Caco-2 (cell line): ENCODE results near the gene APLNR. TPM values are rescaled to one million over a fixed set of nuclear protein-coding genes. Genes with fewer than 3 reads are reported as not detected.

Experiments
- BruUV-seq: library from RNA; stranded (reverse); fragments of 400-500 nt; replicated peaks from 2 replicates; lab custom pipeline; 2021; lab: Mats Ljungman, UMichigan
- CTCF ChIA-PET: fragments of 300-600 bp; sonication (Branson Sonifier 250); formaldehyde crosslinking; loops from one replicate; lab custom pipeline; 2022; ENCODE audit warnings: antibody characterized with exemption; lab: Charles Lee
- POLR2A ChIA-PET: fragments of 300-600 bp; sonication (Branson Sonifier 250); formaldehyde crosslinking; loops from one replicate; lab custom pipeline; 2022; ENCODE audit warnings: antibody characterized with exemption; lab: Charles Lee
- DNase-seq, 2 experiments: peaks; one replicate each; pipeline versions ENCODE4 v3.0.0 to v3.0.0-alpha.2; 2020 to 2022
- H3K27me3 ChIP-seq: replicated peaks from 2 replicates; pipeline ENCODE4 v1.6.0; 2011; ENCODE audit warnings: low read length; ENCODE audit not compliant: control insufficient read depth, insufficient read depth
- H3K36me3 ChIP-seq: 2 replicates; pipeline ENCODE4 v1.5.1; 2011; ENCODE audit warnings: low read length; ENCODE audit not compliant: control insufficient read depth, insufficient read depth
- H3K4me1 ChIP-seq: fragments of 250-450 bp; sonication (Bioruptor Pico); 2 replicates; pipeline ENCODE4 v1.5.1; 2020; ENCODE audit warnings: mild to moderate bottlenecking
- H3K4me3 ChIP-seq: 2 replicates; pipeline ENCODE4 v1.5.1; 2011; ENCODE audit warnings: low read depth, mild to moderate bottlenecking, control low read depth, low read length
- H3K9me3 ChIP-seq: fragments of 250-450 bp; sonication (Bioruptor Pico); 2 replicates; pipeline ENCODE4 v1.5.1; 2020; ENCODE audit warnings: mild to moderate bottlenecking, moderate library complexity
- H3K27ac Mint-ChIP-seq: one replicate; pipeline ENCODE4 v1.8.0; 2022; ENCODE audit warnings: mixed read lengths; ENCODE audit not compliant: unreplicated experiment
- H3K27me3 Mint-ChIP-seq: one replicate; pipeline ENCODE4 v1.8.0; 2022; ENCODE audit warnings: mixed read lengths; ENCODE audit not compliant: insufficient read depth, unreplicated experiment
- H3K36me3 Mint-ChIP-seq: one replicate; pipeline ENCODE4 v1.8.0; 2022; ENCODE audit warnings: mild to moderate bottlenecking, mixed read lengths; ENCODE audit not compliant: insufficient read depth, unreplicated experiment
- H3K4me1 Mint-ChIP-seq: one replicate; pipeline ENCODE4 v1.8.0; 2022; ENCODE audit warnings: low read depth, mixed read lengths; ENCODE audit not compliant: unreplicated experiment
- H3K4me3 Mint-ChIP-seq: one replicate; pipeline ENCODE4 v1.8.0; 2022; ENCODE audit warnings: mild to moderate bottlenecking, moderate library complexity, mixed read lengths; ENCODE audit not compliant: unreplicated experiment
- H3K9me3 Mint-ChIP-seq: one replicate; pipeline ENCODE4 v1.8.0; 2022; ENCODE audit warnings: mixed read lengths; ENCODE audit not compliant: unreplicated experiment
- CTCF ChIP-seq, 2 experiments: fragments of 200-600 bp in 1 of 2; IDR thresholded peaks; 1 replicate in 1 of 2; 2 replicates in 1 of 2; pipeline versions ENCODE4 v1.5.1 to v1.8.0; 2011 to 2022; ENCODE audit warnings: antibody characterized with exemption in 1 of 2, control low read depth in 1 of 2, inconsistent platforms in 1 of 2, low read depth in 1 of 2, low read length in 1 of 2, mild to moderate bottlenecking in 1 of 2, moderate library complexity in 1 of 2; ENCODE audit not compliant: insufficient read depth in 1 of 2, severe bottlenecking in 1 of 2, unreplicated experiment in 1 of 2
- intact Hi-C: fragments of 100-400 bp; cut with micrococcal nuclease; formaldehyde crosslinking; loops from one replicate; pipeline ENCODE4 v1.10.0; 2022; ENCODE audit not compliant: unreplicated experiment
- total RNA-seq: library from RNA; stranded (reverse); gene quantifications from 2 replicates; pipeline ENCODE4 v1.2.3, GENCODE V29; 2022

Gene APLNR
- total RNA-seq, 1 experiment from 2014 or later: not detected

- Histone ChIP-seq H3K4me3 (no peak overlapping the region), H3K9me3 (no peaks in the 10 kb centered on the region), H3K27me3 (no peaks in the 10 kb centered on the region), H3K4me1 (no peaks in the 10 kb centered on the region), H3K36me3 (no peaks in the 10 kb centered on the region)
- Mint-ChIP-seq H3K9me3 (no peaks in the 10 kb centered on the region), H3K36me3 (no peaks in the 10 kb centered on the region), H3K27ac (no peak overlapping the region), H3K4me1 (no peaks in the 10 kb centered on the region), H3K4me3 (no peak overlapping the region), H3K27me3 (peaks cover 27% of the 10 kb centered on the region)
- intact Hi-C loops: no loop called here
- POLR2A ChIA-PET: no interaction called here
- CTCF ChIA-PET: no interaction called here
- BruUV-seq: no TSS peak
- DNase-seq: no peak
- TF ChIP-seq CTCF (IDR thresholded peaks at IDR 0.05; ENCODE audit: insufficient read depth in 1 of 2, low read depth in 1 of 2, low read length in 1 of 2, severe bottlenecking in 1 of 2, unreplicated experiment in 1 of 2): no peak
These were observed 39.3 kb downstream of the APLNR start for GRCh38 chr11:57197762-57198161.

DNA sequence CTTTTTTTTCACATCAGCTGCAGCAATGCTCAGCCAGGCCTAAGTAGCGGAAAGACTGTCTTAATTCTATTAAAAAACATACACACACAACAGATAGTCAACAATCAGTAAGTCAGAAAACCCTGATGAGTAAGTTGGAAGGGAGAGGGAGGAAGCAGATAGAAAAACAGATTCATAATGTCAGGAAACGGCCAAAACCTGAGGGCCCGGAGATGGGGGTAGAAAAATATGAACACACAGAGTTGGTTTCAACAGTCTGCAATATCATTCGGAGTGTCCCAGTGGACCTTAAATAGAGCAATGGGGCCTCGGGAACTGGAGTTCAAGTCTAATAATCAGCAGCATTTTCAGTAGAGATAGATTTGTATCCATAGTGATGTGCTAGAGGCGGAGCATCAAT, 40.5 kb downstream of the APLNR start:
- Mint-ChIP-seq H3K36me3 (no peaks in the 10 kb centered on the region), H3K4me1 (no peaks in the 10 kb centered on the region), H3K27me3 (peaks cover 27% of the 10 kb centered on the region), H3K27ac (no peak overlapping the region), H3K4me3 (no peak overlapping the region), H3K9me3 (no peaks in the 10 kb centered on the region)
- no peaks in the 10 kb centered on the region for H3K36me3 ChIP-seq
- intact Hi-C loops: no loop called here
- ChIA-PET CTCF (no interaction called here), POLR2A (no interaction called here)
- H3K9me3 ChIP-seq: no peaks in the 10 kb centered on the region
- TF ChIP-seq CTCF (IDR thresholded peaks at IDR 0.05; ENCODE audit: insufficient read depth in 1 of 2, low read depth in 1 of 2, low read length in 1 of 2, severe bottlenecking in 1 of 2, unreplicated experiment in 1 of 2): no peak
- DNase-seq: no peak
- no peaks in the 10 kb centered on the region for H3K27me3 ChIP-seq
- H3K4me1 ChIP-seq: no peaks in the 10 kb centered on the region
- no TSS peak for BruUV-seq
- no peak overlapping the region for H3K4me3 ChIP-seq

GRCh38 chr11:57192316-57192715, 44.7 kb downstream of the APLNR start:
- no peak for DNase-seq
- no peak overlapping the region for H3K27ac Mint-ChIP-seq
- no peak overlapping the region for H3K4me3 Mint-ChIP-seq
- Histone ChIP-seq H3K27me3 (no peaks in the 10 kb centered on the region), H3K4me1 (no peaks in the 10 kb centered on the region), H3K9me3 (no peaks in the 10 kb centered on the region), H3K4me3 (no peak overlapping the region), H3K36me3 (no peaks in the 10 kb centered on the region)
- no peaks in the 10 kb centered on the region for H3K9me3 Mint-ChIP-seq
- TF ChIP-seq CTCF (IDR thresholded peaks at IDR 0.05; ENCODE audit: insufficient read depth in 1 of 2, low read depth in 1 of 2, low read length in 1 of 2, severe bottlenecking in 1 of 2, unreplicated experiment in 1 of 2): no peak
- no peaks in the 10 kb centered on the region for H3K36me3 Mint-ChIP-seq
- no peaks in the 10 kb centered on the region for H3K4me1 Mint-ChIP-seq
- ChIA-PET POLR2A (no interaction called here), CTCF (no interaction called here)
- H3K27me3 Mint-ChIP-seq: peaks cover 30% of the 10 kb centered on the region
- no TSS peak for BruUV-seq
- intact Hi-C loops: no loop called here
